ENCODE measurements around the gene TBL1XR1. TPM values are rescaled to one million over a fixed set of nuclear protein-coding genes. Genes with fewer than 3 reads are reported as not detected.

Gene TBL1XR1
- total RNA-seq, 1 donor from 2014 or later = 203 TPM

GRCh38 chr3:177106184-177106583, 91.1 kb downstream of the TBL1XR1 start:
- H3K4me3 ChIP-seq (ENCODE audit: low read depth, low read length) = no peak overlapping the region
- FAIRE-seq (no peak), DNase-seq (ENCODE audit: low read depth) (peak; percentile 54)
- TF ChIP-seq CTCF (IDR thresholded peaks at IDR 0.05; ENCODE audit: insufficient read depth, low read length, severe bottlenecking) = no peak
- no peaks in the 10 kb centered on the region for H3K27me3 ChIP-seq (ENCODE audit: control insufficient read depth, insufficient read depth, low read length)
- H3K36me3 ChIP-seq (ENCODE audit: control insufficient read depth, insufficient read depth, low read length) = no peaks in the 10 kb centered on the region

- FAIRE-seq = no peak
Measured at GRCh38 chr3:177105623-177106022, 91.7 kb downstream of the TBL1XR1 start.

GRCh38 chr3:177104299-177104992, 92.8 kb downstream of the TBL1XR1 start:
- no peak overlapping the region for H3K4me3 ChIP-seq (ENCODE audit: low read depth, low read length)
- TF ChIP-seq CTCF (IDR thresholded peaks at IDR 0.05; ENCODE audit: insufficient read depth, low read length, severe bottlenecking) = no peak
- H3K36me3 ChIP-seq (ENCODE audit: control insufficient read depth, insufficient read depth, low read length) = no peaks in the 10 kb centered on the region
- no peak for DNase-seq (ENCODE audit: low read depth)
- FAIRE-seq = no peak
- no peaks in the 10 kb centered on the region for H3K27me3 ChIP-seq (ENCODE audit: control insufficient read depth, insufficient read depth, low read length)

More at GRCh38 chr3:177105623-177106022, 91.7 kb downstream of the TBL1XR1 start:
- H3K4me3 ChIP-seq (ENCODE audit: low read depth, low read length) = no peak overlapping the region
- no peak for TF ChIP-seq CTCF (IDR thresholded peaks at IDR 0.05; ENCODE audit: insufficient read depth, low read length, severe bottlenecking)
- no peaks in the 10 kb centered on the region for H3K27me3 ChIP-seq (ENCODE audit: control insufficient read depth, insufficient read depth, low read length)
- no peak for DNase-seq (ENCODE audit: low read depth)
- H3K36me3 ChIP-seq (ENCODE audit: control insufficient read depth, insufficient read depth, low read length) = no peaks in the 10 kb centered on the region

- no peak for FAIRE-seq
- no peak overlapping the region for H3K4me3 ChIP-seq (ENCODE audit: low read depth, low read length)
Measured at GRCh38 chr3:177102553-177102952, 94.7 kb downstream of the TBL1XR1 start.

GRCh38 chr3:177098551-177098950, 98.7 kb downstream of the TBL1XR1 start:
- DNase-seq (ENCODE audit: low read depth) = no peak
- H3K4me3 ChIP-seq (ENCODE audit: low read depth, low read length) = no peak overlapping the region
- TF ChIP-seq CTCF (IDR thresholded peaks at IDR 0.05; ENCODE audit: insufficient read depth, low read length, severe bottlenecking) = no peak
- H3K36me3 ChIP-seq (ENCODE audit: control insufficient read depth, insufficient read depth, low read length) = no peaks in the 10 kb centered on the region
- no peaks in the 10 kb centered on the region for H3K27me3 ChIP-seq (ENCODE audit: control insufficient read depth, insufficient read depth, low read length)
- no peak for FAIRE-seq

More at GRCh38 chr3:177102553-177102952, 94.7 kb downstream of the TBL1XR1 start:
- Histone ChIP-seq H3K27me3 (ENCODE audit: control insufficient read depth, insufficient read depth, low read length) (no peaks in the 10 kb centered on the region), H3K36me3 (ENCODE audit: control insufficient read depth, insufficient read depth, low read length) (no peaks in the 10 kb centered on the region)
- TF ChIP-seq CTCF (IDR thresholded peaks at IDR 0.05; ENCODE audit: insufficient read depth, low read length, severe bottlenecking) = no peak
- no peak for DNase-seq (ENCODE audit: low read depth)

GRCh38 chr3:177096615-177097014, 100.7 kb downstream of the TBL1XR1 start:
- no peaks in the 10 kb centered on the region for H3K36me3 ChIP-seq (ENCODE audit: control insufficient read depth, insufficient read depth, low read length)
- H3K4me3 ChIP-seq (ENCODE audit: low read depth, low read length) = no peak overlapping the region
- no peaks in the 10 kb centered on the region for H3K27me3 ChIP-seq (ENCODE audit: control insufficient read depth, insufficient read depth, low read length)
- DNase-seq (ENCODE audit: low read depth) = no peak
- no peak for FAIRE-seq
- TF ChIP-seq CTCF (IDR thresholded peaks at IDR 0.05; ENCODE audit: insufficient read depth, low read length, severe bottlenecking) = no peak

Measured in bronchial epithelial cell (primary cell).